Left renal pelvis (tissue), 4 donors: ENCODE results near the gene OSBPL2. TPM values are rescaled to one million over a fixed set of nuclear protein-coding genes. Genes with fewer than 3 reads are reported as not detected.

Experiments used
- DNase-seq, 4 donors: peaks; one replicate each; pipeline ENCODE4 v3.0.0-alpha.2; 2013; ENCODE audit warnings: low read depth in 4 of 4, low spot score in 3 of 4
- polyA plus RNA-seq, 4 donors: library from polyadenylated mRNA; unstranded; fragments of 120-200 nt; gene quantifications; one replicate each; pipeline ENCODE4 v1.2.1, GENCODE V29; 2013; ENCODE audit not compliant: insufficient read length in 4 of 4

Gene OSBPL2
- polyA plus RNA-seq, 4 donors, result 23.5 to 44.3 (median 34.3) TPM

- no peak for DNase-seq
Measured at GRCh38 chr20:62320581-62321354, 82.4 kb downstream of the OSBPL2 start.

- no peak for DNase-seq
Measured at GRCh38 chr20:62321521-62321948, 83.2 kb downstream of the OSBPL2 start.

- no peak for DNase-seq
Measured at GRCh38 chr20:62321975-62322374, 83.7 kb downstream of the OSBPL2 start.

- DNase-seq, result no peak
Measured at GRCh38 chr20:62322492-62323041, 84.2 kb downstream of the OSBPL2 start.

- no peak for DNase-seq
Measured at GRCh38 chr20:62323146-62323979, 85.0 kb downstream of the OSBPL2 start.

- no peak for DNase-seq
Measured at GRCh38 chr20:62323980-62324906, 85.9 kb downstream of the OSBPL2 start.

- DNase-seq, result no peak
Measured at GRCh38 chr20:62325172-62325905, 87.0 kb downstream of the OSBPL2 start.

GRCh38 chr20:62326559-62326958, 88.2 kb downstream of the OSBPL2 start:
- DNase-seq, result no peak

GRCh38 chr20:62326959-62327725, 88.8 kb downstream of the OSBPL2 start:
- DNase-seq, result no peak

- DNase-seq, result no peak
Measured at GRCh38 chr20:62327726-62328495, 89.6 kb downstream of the OSBPL2 start.

GRCh38 chr20:62328684-62329388, 90.5 kb downstream of the OSBPL2 start:
- DNase-seq, result no peak

GRCh38 chr20:62329389-62330377, 91.4 kb downstream of the OSBPL2 start:
- no peak for DNase-seq

GRCh38 chr20:62330576-62331317, 92.4 kb downstream of the OSBPL2 start:
- DNase-seq, result no peak

GRCh38 chr20:62331347-62331746, 93.0 kb downstream of the OSBPL2 start:
- no peak for DNase-seq

GRCh38 chr20:62332421-62332820, 94.1 kb downstream of the OSBPL2 start:
- no peak for DNase-seq
